Keratinocyte (primary cell): Measurements from ENCODE around the gene CD96. TPM values are rescaled to one million over a fixed set of nuclear protein-coding genes. Genes with fewer than 3 reads are reported as not detected.
A peak's percentile ranks its signal among the peaks of the same experiment; 100 is the strongest.

ENCODE experiments used
- DNase-seq: peaks from one replicate; pipeline ENCODE4 v3.0.0-alpha.2; 2011; ENCODE audit warnings: low read depth, missing footprints, low spot score
- FAIRE-seq: peaks from 2 replicates; lab custom pipeline; 2011; peaks lifted over from hg19 to GRCh38; lab: Jason Lieb, UNC
- H2AFZ ChIP-seq: 2 replicates; pipeline ENCODE4 v1.6.0; 2012; ENCODE audit warnings: low read length, control low read depth, inconsistent platforms; ENCODE audit not compliant: control insufficient read depth
- H3K27ac ChIP-seq: 2 replicates; pipeline ENCODE4 v1.5.1; 2011; ENCODE audit warnings: low read length; ENCODE audit not compliant: control insufficient read depth, insufficient read depth
- H3K27me3 ChIP-seq: 3 replicates; pipeline ENCODE4 v1.6.0; 2011; ENCODE audit warnings: low read length; ENCODE audit not compliant: control insufficient read depth, insufficient read depth; ENCODE audit errors: extremely low read depth
- H3K36me3 ChIP-seq, 2 experiments: 2 replicates in 1 of 2; 3 replicates in 1 of 2; pipeline ENCODE4 v1.5.1; 2011; ENCODE audit warnings: low read length in 2 of 2, mild to moderate bottlenecking in 1 of 2; ENCODE audit not compliant: control insufficient read depth in 2 of 2, insufficient read depth in 2 of 2; ENCODE audit errors: extremely low read depth in 1 of 2
- H3K4me1 ChIP-seq: 3 replicates; pipeline ENCODE4 v1.5.1; 2011; ENCODE audit warnings: low read length; ENCODE audit not compliant: control insufficient read depth, insufficient read depth; ENCODE audit errors: extremely low read depth
- H3K4me2 ChIP-seq: 3 replicates; pipeline ENCODE4 v1.6.0; 2011; ENCODE audit warnings: low read depth, low read length; ENCODE audit not compliant: control insufficient read depth, insufficient read depth; ENCODE audit errors: extremely low read depth
- H3K4me3 ChIP-seq, 3 experiments: fragments of 200-600 bp in 1 of 3; sonication (generic) in 1 of 3; 2 replicates in 2 of 3; 3 replicates in 1 of 3; pipeline ENCODE4 v1.5.1; 2011 to 2016; ENCODE audit warnings: low read length in 3 of 3, mild to moderate bottlenecking in 3 of 3, control low read depth in 2 of 3, inconsistent platforms in 1 of 3, low read depth in 1 of 3, mixed read lengths in 1 of 3, mixed run types in 1 of 3, moderate library complexity in 1 of 3; ENCODE audit not compliant: control insufficient read depth in 2 of 3, insufficient read depth in 2 of 3; ENCODE audit errors: extremely low read depth in 1 of 3
- H3K79me2 ChIP-seq: 2 replicates; pipeline ENCODE4 v1.6.0; 2012; ENCODE audit warnings: low read length; ENCODE audit not compliant: control insufficient read depth, insufficient read depth
- H3K9ac ChIP-seq: 3 replicates; pipeline ENCODE4 v1.6.0; 2011; ENCODE audit warnings: low read length; ENCODE audit not compliant: control insufficient read depth, insufficient read depth; ENCODE audit errors: extremely low read depth
- H3K9me1 ChIP-seq: 3 replicates; pipeline ENCODE4 v1.6.0; 2011; ENCODE audit warnings: low read length; ENCODE audit not compliant: control insufficient read depth, insufficient read depth; ENCODE audit errors: extremely low read depth
- H3K9me3 ChIP-seq: 2 replicates; pipeline ENCODE4 v1.5.1; 2012; ENCODE audit warnings: low read depth, low read length; ENCODE audit not compliant: control insufficient read depth
- H4K20me1 ChIP-seq: 3 replicates; pipeline ENCODE4 v1.6.0; 2011; ENCODE audit warnings: low read length; ENCODE audit not compliant: control insufficient read depth, insufficient read depth; ENCODE audit errors: extremely low read depth
- EZH2 ChIP-seq: IDR thresholded peaks from one replicate; pipeline ENCODE4 v1.6.1; 2012; ENCODE audit warnings: inconsistent platforms, mild to moderate bottlenecking, low read length, moderate library complexity
- dilution Hi-C: fragments of 300-500 bp; cut with MboI; formaldehyde crosslinking; loops from one replicate; pipeline ENCODE4 v1.7.0; 2020; ENCODE audit warnings: low sequenced_read_pairs; ENCODE audit not compliant: extremely low pct_ligation_motif_present
- polyA plus RNA-seq, 5 experiments: library from polyadenylated mRNA; depleted of rRNA in 3 of 5; stranded (reverse) in 3 of 5; stranded (forward) in 1 of 5; unstranded in 1 of 5; fragments of >200 nt; gene quantifications; 1 replicate in 1 of 5; 2 replicates in 3 of 5; 3 replicates in 1 of 5; pipeline versions ENCODE4 v1.2.1 to v1.2.3, GENCODE V29; 2011 to 2012; ENCODE audit warnings: missing spikeins in 2 of 5, low read depth in 1 of 5, low replicate concordance in 1 of 5
- TF ChIP-seq, protein P1 (sequence below), 3 experiments: IDR thresholded peaks in 1 of 3; conservative IDR thresholded peaks in 1 of 3; optimal IDR thresholded peaks in 1 of 3; 2 replicates in 2 of 3; 3 replicates in 1 of 3; pipeline versions ENCODE3 to v1.5.1; 2011; ENCODE audit warnings: low read length in 3 of 3, mild to moderate bottlenecking in 3 of 3, moderate library complexity in 2 of 3, control low read depth in 1 of 3, inconsistent platforms in 1 of 3; ENCODE audit not compliant: insufficient read depth in 2 of 3; ENCODE audit errors: extremely low read depth in 1 of 3

Gene CD96
- polyA plus RNA-seq, 1 donor (not counting 4 experiments of a cell fraction or from before 2014, with no cell fraction given): 0.13 TPM

DNA sequence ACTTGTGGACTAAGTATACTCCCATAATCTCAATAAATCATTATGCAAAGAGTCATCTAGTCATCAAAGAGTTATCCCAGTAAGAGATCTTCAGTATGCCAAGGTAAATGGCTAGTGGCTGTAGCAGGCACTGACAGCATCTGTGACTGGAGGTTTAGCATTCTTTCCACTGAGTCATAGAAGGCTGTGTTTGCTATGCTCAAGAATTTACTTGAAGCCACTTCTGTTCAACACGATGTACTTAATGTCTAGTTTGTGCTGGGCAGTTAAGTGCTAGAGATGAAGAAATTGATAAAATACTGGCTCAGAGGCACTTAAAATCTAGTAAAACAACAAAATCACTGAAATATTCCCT, 40.1 kb downstream of the CD96 start:
- Histone ChIP-seq H3K9me1 (no peaks in the 10 kb centered on the region), H3K79me2 (no peaks in the 10 kb centered on the region), H2AFZ (no peak overlapping the region), H3K9me3 (no peaks in the 10 kb centered on the region), H3K9ac (no peak overlapping the region), H3K4me3 (peak overlapping the region in 1 of 3 experiments; percentile 9), H3K27me3 (no peaks in the 10 kb centered on the region), H3K36me3 (no peaks in the 10 kb centered on the region), H3K27ac (peak overlapping the region; percentile 54), H3K4me1 (peaks cover 49% of the 10 kb centered on the region), H3K4me2 (peak overlapping the region; percentile 58), H4K20me1 (no peaks in the 10 kb centered on the region)
- FAIRE-seq (peak; percentile 94), DNase-seq (no peak)
- TF ChIP-seq EZH2: no peak
- TF ChIP-seq, protein P1, sequence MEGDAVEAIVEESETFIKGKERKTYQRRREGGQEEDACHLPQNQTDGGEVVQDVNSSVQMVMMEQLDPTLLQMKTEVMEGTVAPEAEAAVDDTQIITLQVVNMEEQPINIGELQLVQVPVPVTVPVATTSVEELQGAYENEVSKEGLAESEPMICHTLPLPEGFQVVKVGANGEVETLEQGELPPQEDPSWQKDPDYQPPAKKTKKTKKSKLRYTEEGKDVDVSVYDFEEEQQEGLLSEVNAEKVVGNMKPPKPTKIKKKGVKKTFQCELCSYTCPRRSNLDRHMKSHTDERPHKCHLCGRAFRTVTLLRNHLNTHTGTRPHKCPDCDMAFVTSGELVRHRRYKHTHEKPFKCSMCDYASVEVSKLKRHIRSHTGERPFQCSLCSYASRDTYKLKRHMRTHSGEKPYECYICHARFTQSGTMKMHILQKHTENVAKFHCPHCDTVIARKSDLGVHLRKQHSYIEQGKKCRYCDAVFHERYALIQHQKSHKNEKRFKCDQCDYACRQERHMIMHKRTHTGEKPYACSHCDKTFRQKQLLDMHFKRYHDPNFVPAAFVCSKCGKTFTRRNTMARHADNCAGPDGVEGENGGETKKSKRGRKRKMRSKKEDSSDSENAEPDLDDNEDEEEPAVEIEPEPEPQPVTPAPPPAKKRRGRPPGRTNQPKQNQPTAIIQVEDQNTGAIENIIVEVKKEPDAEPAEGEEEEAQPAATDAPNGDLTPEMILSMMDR (optimal IDR thresholded peaks at IDR 0.05 in 1 of 3, IDR thresholded peaks at IDR 0.05 in 1 of 3, conservative IDR thresholded peaks at IDR 0.05 in 1 of 3; ENCODE audit: extremely low read depth in 1 of 3, insufficient read depth in 2 of 3, low read length in 3 of 3): no peak
- dilution Hi-C loops: loop anchor here (25.0 kb wide), 1 partner anchor 105 kb away; no protein-coding TSS in a partner anchor

DNA sequence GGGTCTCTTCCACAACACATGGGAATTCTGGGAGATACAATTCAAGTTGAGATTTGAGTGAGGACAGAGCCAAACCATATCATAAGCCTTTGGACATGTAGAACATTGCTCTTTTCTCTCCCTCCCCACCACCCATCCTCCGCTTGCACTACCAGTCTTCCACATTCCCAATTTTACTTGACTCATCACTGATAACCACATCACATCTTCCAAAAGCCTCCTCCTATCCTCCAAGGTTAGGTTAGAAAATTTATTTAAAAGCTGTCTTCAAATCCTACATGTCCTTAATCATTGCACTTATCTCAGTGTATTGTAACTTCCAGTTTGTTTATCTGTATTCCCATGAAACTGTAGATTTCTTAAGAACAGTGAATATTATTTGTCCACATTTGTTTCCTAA, 42.7 kb downstream of the CD96 start:
- dilution Hi-C loops: loop anchor here (25.0 kb wide), 1 partner anchor 103 kb away; no protein-coding TSS in a partner anchor
- H3K9me3 ChIP-seq: peaks cover 1% of the 10 kb centered on the region
- H3K4me1 ChIP-seq: peaks cover 53% of the 10 kb centered on the region
- H3K36me3 ChIP-seq: no peaks in the 10 kb centered on the region
- DNase-seq (no peak), FAIRE-seq (peak; percentile 83)
- H3K4me3 ChIP-seq: no peak overlapping the region
- no peaks in the 10 kb centered on the region for H3K79me2 ChIP-seq
- no peak for TF ChIP-seq EZH2
- TF ChIP-seq, protein P1 (optimal IDR thresholded peaks at IDR 0.05 in 1 of 3, IDR thresholded peaks at IDR 0.05 in 1 of 3, conservative IDR thresholded peaks at IDR 0.05 in 1 of 3; ENCODE audit: extremely low read depth in 1 of 3, insufficient read depth in 2 of 3, low read length in 3 of 3): no peak
- peak overlapping the region; percentile 66 for H3K9ac ChIP-seq
- no peaks in the 10 kb centered on the region for H3K9me1 ChIP-seq
- H3K4me2 ChIP-seq: peak overlapping the region; percentile 73
- no peak overlapping the region for H2AFZ ChIP-seq
- peak overlapping the region; percentile 97 for H3K27ac ChIP-seq
- no peaks in the 10 kb centered on the region for H3K27me3 ChIP-seq
- H4K20me1 ChIP-seq: no peaks in the 10 kb centered on the region
